HEK293 (cell line): ENCODE results near the gene SAMD11.

ENCODE experiments used
- CTCF ChIA-PET: fragments of 350-600 bp; formaldehyde crosslinking; extraction: SDS; loops from one replicate; lab custom pipeline; 2021; ENCODE audit warnings: antibody characterized with exemption; lab: Yijun Ruan, JAX
- POLR2A ChIA-PET: fragments of 300-600 bp; formaldehyde crosslinking; extraction: SDS; loops from one replicate; lab custom pipeline; 2020; ENCODE audit warnings: antibody characterized with exemption, inconsistent platforms; lab: Yijun Ruan, JAX
- H3K27ac ChIP-seq: fragments of 200-500 bp; sonication (Bioruptor generic); 2 replicates; pipeline ENCODE4 v1.5.1; 2014; ENCODE audit warnings: low read depth, low read length, control low read depth, inconsistent platforms; ENCODE audit errors: extremely low read depth
- H3K36me3 ChIP-seq, 2 experiments: fragments of 200-500 bp in 1 of 2; sonication (Bioruptor generic) in 1 of 2; 1 replicate in 1 of 2; 2 replicates in 1 of 2; pipeline ENCODE4 v1.5.1; 2014 to 2017; ENCODE audit warnings: inconsistent platforms in 2 of 2, low read length in 2 of 2; ENCODE audit not compliant: control insufficient read depth in 2 of 2, insufficient read depth in 1 of 2
- H3K4me1 ChIP-seq: fragments of 200-500 bp; sonication (Bioruptor generic); 2 replicates; pipeline ENCODE4 v1.5.1; 2014; ENCODE audit warnings: mild to moderate bottlenecking, low read length, inconsistent platforms; ENCODE audit not compliant: control insufficient read depth, insufficient read depth
- H3K4me3 ChIP-seq: 2 replicates; pipeline ENCODE4 v1.5.1; 2011; ENCODE audit warnings: low read depth, mild to moderate bottlenecking, control low read depth, low read length, moderate library complexity
- H3K9me3 ChIP-seq: fragments of 200-500 bp; sonication (Bioruptor generic); 2 replicates; pipeline ENCODE4 v1.5.1; 2014; ENCODE audit warnings: low read depth, low read length, inconsistent platforms; ENCODE audit not compliant: control insufficient read depth, insufficient read depth
- BCL6B ChIP-seq: fragments of 450-650 bp; formaldehyde crosslinking; IDR thresholded peaks from 2 replicates; pipeline ENCODE4 v1.5.1; 2017; ENCODE audit warnings: missing biosample characterization, missing genetic modification characterization
- CTCF ChIP-seq: fragments of 450-650 bp; formaldehyde crosslinking; IDR thresholded peaks from 2 replicates; pipeline ENCODE4 v1.5.1; 2016; ENCODE audit warnings: missing biosample characterization, missing genetic modification characterization
- KLF16 ChIP-seq: fragments of 450-650 bp; formaldehyde crosslinking; IDR thresholded peaks from 2 replicates; pipeline ENCODE4 v1.5.1; 2017; ENCODE audit warnings: missing biosample characterization, missing genetic modification characterization
- ZBTB17 ChIP-seq: fragments of 450-650 bp; formaldehyde crosslinking; IDR thresholded peaks from 2 replicates; pipeline ENCODE4 v1.5.1; 2016; ENCODE audit warnings: missing biosample characterization, missing genetic modification characterization
- ZBTB6 ChIP-seq: fragments of 450-650 bp; formaldehyde crosslinking; IDR thresholded peaks from 2 replicates; pipeline ENCODE4 v1.5.1; 2017; ENCODE audit warnings: missing biosample characterization, missing genetic modification characterization
- ZNF2 ChIP-seq: fragments of 450-650 bp; formaldehyde crosslinking; IDR thresholded peaks from 2 replicates; pipeline ENCODE4 v1.5.1; 2016; ENCODE audit warnings: missing biosample characterization, missing genetic modification characterization
- ZNF266 ChIP-seq: fragments of 450-650 bp; formaldehyde crosslinking; IDR thresholded peaks from 2 replicates; pipeline ENCODE4 v1.5.1; 2016; ENCODE audit warnings: missing biosample characterization, missing genetic modification characterization, low read depth
- ZNF280C ChIP-seq: fragments of 450-650 bp; formaldehyde crosslinking; IDR thresholded peaks from 2 replicates; pipeline ENCODE4 v1.5.1; 2016; ENCODE audit warnings: missing biosample characterization, missing genetic modification characterization
- ZNF280D ChIP-seq: fragments of 450-650 bp; formaldehyde crosslinking; IDR thresholded peaks from 2 replicates; pipeline ENCODE4 v1.5.1; 2016; ENCODE audit warnings: missing biosample characterization, missing genetic modification characterization
- ZNF324 ChIP-seq: fragments of 450-650 bp; formaldehyde crosslinking; IDR thresholded peaks from 2 replicates; pipeline ENCODE4 v1.5.1; 2016; ENCODE audit warnings: missing biosample characterization, missing genetic modification characterization
- ZNF488 ChIP-seq: fragments of 450-650 bp; formaldehyde crosslinking; IDR thresholded peaks from 2 replicates; pipeline ENCODE4 v1.5.1; 2016; ENCODE audit warnings: missing biosample characterization, missing genetic modification characterization
- ZNF501 ChIP-seq: fragments of 450-650 bp; formaldehyde crosslinking; IDR thresholded peaks from 2 replicates; pipeline ENCODE4 v1.5.1; 2016; ENCODE audit warnings: missing biosample characterization, missing genetic modification characterization
- ZNF585B ChIP-seq: fragments of 450-650 bp; formaldehyde crosslinking; IDR thresholded peaks from 2 replicates; pipeline ENCODE4 v1.5.1; 2016; ENCODE audit warnings: missing biosample characterization, missing genetic modification characterization
- ZNF776 ChIP-seq: fragments of 450-650 bp; formaldehyde crosslinking; IDR thresholded peaks from 2 replicates; pipeline ENCODE4 v1.5.0; 2017; ENCODE audit warnings: missing biosample characterization, missing genetic modification characterization, borderline replicate concordance
- ZXDB ChIP-seq: fragments of 450-650 bp; formaldehyde crosslinking; IDR thresholded peaks from 2 replicates; pipeline ENCODE4 v1.5.1; 2016; ENCODE audit warnings: missing biosample characterization, missing genetic modification characterization

SAMD11 gene

GRCh38 chr1:953524-954320 lies 30.0 kb downstream of the SAMD11 start:
- ChIA-PET CTCF (interaction anchor here (0.6 to 1.4 kb wide), 4 partner anchors 9 to 84 kb away, joined by 3 to 6 read pairs (median 4); no protein-coding TSS in a partner anchor), POLR2A (interaction anchor here (0.7 to 2.6 kb wide), 4 partner anchors 9 to 37 kb away, joined by 3 to 12 read pairs (median 4); no protein-coding TSS in a partner anchor)
- H3K4me1 ChIP-seq = no peaks in the 10 kb centered on the region
- TF ChIP-seq ZXDB (tag by site-specific recombination) (no peak), ZNF266 (tag by site-specific recombination) (no peak), ZBTB17 (tag by site-specific recombination) (no peak), ZNF280C (tag by site-specific recombination) (no peak), ZNF585B (no peak), ZNF280D (tag by site-specific recombination) (no peak), KLF16 (tag by site-specific recombination) (no peak), ZNF488 (no peak), BCL6B (no peak), ZNF501 (tag by site-specific recombination) (no peak), ZBTB6 (tag by site-specific recombination) (no peak), CTCF (tag by site-specific recombination) (no peak), ZNF2 (tag by site-specific recombination) (no peak), ZNF776 (no peak), ZNF324 (tag by site-specific recombination) (no peak)
- no peak overlapping the region for H3K27ac ChIP-seq
- H3K36me3 ChIP-seq = peaks cover 12 to 90% of the 10 kb centered on the region in 2 experiments; a peak in 2 of 3 replicates
- H3K4me3 ChIP-seq = no peak overlapping the region
- H3K9me3 ChIP-seq = no peaks in the 10 kb centered on the region
